ENCODE measurements around the gene RFC3. TPM values are rescaled to one million over a fixed set of nuclear protein-coding genes. Genes with fewer than 3 reads are reported as not detected.

RFC3 gene
- polyA plus RNA-seq, 1 of the 3 experiments (the other 2 are of a cell fraction), result 15.8 TPM

DNA sequence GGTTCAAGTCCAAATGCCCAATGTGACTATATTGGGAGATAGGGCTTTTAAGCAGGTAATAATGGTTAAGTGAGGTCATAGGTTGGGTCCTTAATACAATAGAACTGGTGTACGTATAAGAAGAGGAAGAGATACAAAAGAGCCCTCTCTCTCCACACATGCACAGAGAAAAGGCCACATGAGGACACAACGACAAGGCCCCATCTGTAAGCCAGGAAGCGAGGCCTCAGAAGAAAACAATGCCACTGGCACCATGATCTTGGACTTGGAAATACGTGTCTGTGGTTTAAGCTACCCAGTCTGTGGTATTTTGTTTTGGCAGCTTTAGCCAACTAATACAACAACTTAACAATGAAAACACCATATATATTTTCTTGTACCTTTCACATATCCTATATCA lies 23.4 kb upstream of the RFC3 start:
- no peak overlapping the region for H3K4me3 ChIP-seq (ENCODE audit: low read depth in 2 of 2, low read length in 1 of 2)
- no peak overlapping the region for H3K27ac ChIP-seq (ENCODE audit: low read depth in 2 of 2, low read length in 1 of 2)
- H3K36me3 ChIP-seq (replicated peaks in 1 of 2; ENCODE audit: control insufficient read depth in 1 of 2, insufficient read depth in 2 of 2, low read length in 1 of 2), result no peaks in the 10 kb centered on the region
- H3K9ac ChIP-seq, result no peak overlapping the region
- H3F3A ChIP-seq (replicated peaks; ENCODE audit: insufficient read depth), result no peaks in the 10 kb centered on the region
- CTCF ChIA-PET, result interaction anchor here (1.1 kb wide), 1 partner anchor 21 kb away, joined by 3 read pairs; no protein-coding TSS in a partner anchor
- no peak for DNase-seq
- POLR2A ChIA-PET, result no interaction called here
- H4K20me1 ChIP-seq (ENCODE audit: insufficient read depth), result no peaks in the 10 kb centered on the region
- H3K4me1 ChIP-seq (ENCODE audit: control insufficient read depth in 1 of 2, insufficient read depth in 2 of 2, low read depth in 1 of 2, low read length in 1 of 2), result no peaks in the 10 kb centered on the region; a peak in 1 of 4 replicates
- WGBS (ENCODE audit: low lambda C conversion rate), result 68% methylated on average over 4 of the region's 4 CpGs
- H3K27me3 ChIP-seq (ENCODE audit: insufficient read depth), result no peaks in the 10 kb centered on the region
- H3K9me2 ChIP-seq, result no peaks in the 10 kb centered on the region
- no peaks in the 10 kb centered on the region for H3K79me2 ChIP-seq (ENCODE audit: insufficient read depth)
- H2AFZ ChIP-seq (ENCODE audit: low read depth), result no peak overlapping the region
- TF ChIP-seq SIN3A (IDR thresholded peaks at IDR 0.05; ENCODE audit: borderline replicate concordance, low read depth, low read length) (no peak), ELF1 (IDR thresholded peaks at IDR 0.05) (no peak), FOXM1 (IDR thresholded peaks at IDR 0.05; ENCODE audit: low read depth) (no peak), JUND (IDR thresholded peaks at IDR 0.05) (no peak), EP300 (IDR thresholded peaks at IDR 0.05; ENCODE audit: borderline replicate concordance in 1 of 2, low read depth in 1 of 2, low read length in 1 of 2) (no peak), MXI1 (IDR thresholded peaks at IDR 0.05; ENCODE audit: low read depth, low read length) (no peak), GABPA (IDR thresholded peaks at IDR 0.05; ENCODE audit: low read depth) (no peak), YY1 (IDR thresholded peaks at IDR 0.05; ENCODE audit: low read depth) (no peak), POLR2AphosphoS5 (IDR thresholded peaks at IDR 0.05; ENCODE audit: low read depth, low read length) (no peak), RAD21 (IDR thresholded peaks at IDR 0.05; ENCODE audit: low read length) (no peak)
- TF ChIP-seq, protein P1, sequence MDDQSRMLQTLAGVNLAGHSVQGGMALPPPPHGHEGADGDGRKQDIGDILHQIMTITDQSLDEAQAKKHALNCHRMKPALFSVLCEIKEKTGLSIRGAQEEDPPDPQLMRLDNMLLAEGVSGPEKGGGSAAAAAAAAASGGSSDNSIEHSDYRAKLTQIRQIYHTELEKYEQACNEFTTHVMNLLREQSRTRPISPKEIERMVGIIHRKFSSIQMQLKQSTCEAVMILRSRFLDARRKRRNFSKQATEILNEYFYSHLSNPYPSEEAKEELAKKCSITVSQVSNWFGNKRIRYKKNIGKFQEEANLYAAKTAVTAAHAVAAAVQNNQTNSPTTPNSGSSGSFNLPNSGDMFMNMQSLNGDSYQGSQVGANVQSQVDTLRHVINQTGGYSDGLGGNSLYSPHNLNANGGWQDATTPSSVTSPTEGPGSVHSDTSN (IDR thresholded peaks at IDR 0.05), result no peak
- TF ChIP-seq, protein P2, sequence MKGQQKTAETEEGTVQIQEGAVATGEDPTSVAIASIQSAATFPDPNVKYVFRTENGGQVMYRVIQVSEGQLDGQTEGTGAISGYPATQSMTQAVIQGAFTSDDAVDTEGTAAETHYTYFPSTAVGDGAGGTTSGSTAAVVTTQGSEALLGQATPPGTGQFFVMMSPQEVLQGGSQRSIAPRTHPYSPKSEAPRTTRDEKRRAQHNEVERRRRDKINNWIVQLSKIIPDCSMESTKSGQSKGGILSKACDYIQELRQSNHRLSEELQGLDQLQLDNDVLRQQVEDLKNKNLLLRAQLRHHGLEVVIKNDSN (IDR thresholded peaks at IDR 0.05; ENCODE audit: borderline replicate concordance, low read depth), result no peak
- TF ChIP-seq, protein P3, sequence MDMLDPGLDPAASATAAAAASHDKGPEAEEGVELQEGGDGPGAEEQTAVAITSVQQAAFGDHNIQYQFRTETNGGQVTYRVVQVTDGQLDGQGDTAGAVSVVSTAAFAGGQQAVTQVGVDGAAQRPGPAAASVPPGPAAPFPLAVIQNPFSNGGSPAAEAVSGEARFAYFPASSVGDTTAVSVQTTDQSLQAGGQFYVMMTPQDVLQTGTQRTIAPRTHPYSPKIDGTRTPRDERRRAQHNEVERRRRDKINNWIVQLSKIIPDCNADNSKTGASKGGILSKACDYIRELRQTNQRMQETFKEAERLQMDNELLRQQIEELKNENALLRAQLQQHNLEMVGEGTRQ (IDR thresholded peaks at IDR 0.05; ENCODE audit: borderline replicate concordance, low read depth, low read length), result no peak
- 0 out of 2 replicates have a peak, but pooled peaks cover 5% of the 10 kb centered on the region for H3K9me3 ChIP-seq
- no peak overlapping the region for H3K4me2 ChIP-seq

DNA sequence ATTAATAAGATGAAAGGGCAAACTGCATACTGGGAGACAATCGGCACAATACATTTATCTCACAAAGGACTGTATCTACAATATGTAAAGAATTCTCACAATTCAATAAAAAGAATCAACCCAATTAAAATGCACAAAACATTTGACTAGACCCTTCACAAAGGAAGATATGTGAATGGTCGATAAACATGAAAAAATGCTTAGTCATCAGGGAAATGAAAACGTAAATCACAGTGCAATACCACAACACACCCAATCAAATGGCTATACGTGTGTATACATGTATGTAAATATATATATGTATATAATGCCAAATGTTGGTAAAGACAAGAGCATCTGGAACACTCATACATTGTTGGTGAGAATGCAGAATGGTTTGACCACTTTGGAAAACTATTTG lies 21.9 kb upstream of the RFC3 start:
- POLR2A ChIA-PET, result no interaction called here
- no peak overlapping the region for H3K4me3 ChIP-seq (ENCODE audit: low read depth in 2 of 2, low read length in 1 of 2)
- no peaks in the 10 kb centered on the region for H4K20me1 ChIP-seq (ENCODE audit: insufficient read depth)
- CTCF ChIA-PET, result no interaction called here
- no peaks in the 10 kb centered on the region for H3K9me2 ChIP-seq
- H3K4me2 ChIP-seq, result no peak overlapping the region
- no peaks in the 10 kb centered on the region for H3K27me3 ChIP-seq (ENCODE audit: insufficient read depth)
- DNase-seq, result no peak
- no peak overlapping the region for H3K9ac ChIP-seq
- 89% methylated on average over 4 of the region's 4 CpGs for WGBS (ENCODE audit: low lambda C conversion rate)
- no peak overlapping the region for H3K27ac ChIP-seq (ENCODE audit: low read depth in 2 of 2, low read length in 1 of 2)
- H3F3A ChIP-seq (replicated peaks; ENCODE audit: insufficient read depth), result no peaks in the 10 kb centered on the region
- no peaks in the 10 kb centered on the region for H3K79me2 ChIP-seq (ENCODE audit: insufficient read depth)
- H3K9me3 ChIP-seq, result 0 out of 2 replicates have a peak, but pooled peaks cover 5% of the 10 kb centered on the region
- no peak overlapping the region for H2AFZ ChIP-seq (ENCODE audit: low read depth)
- H3K36me3 ChIP-seq (replicated peaks in 1 of 2; ENCODE audit: control insufficient read depth in 1 of 2, insufficient read depth in 2 of 2, low read length in 1 of 2), result no peaks in the 10 kb centered on the region
- no peaks in the 10 kb centered on the region; a peak in 1 of 4 replicates for H3K4me1 ChIP-seq (ENCODE audit: control insufficient read depth in 1 of 2, insufficient read depth in 2 of 2, low read depth in 1 of 2, low read length in 1 of 2)
- TF ChIP-seq TCF12 (IDR thresholded peaks at IDR 0.05), result no peak
- no peak for TF ChIP-seq TEAD4 (IDR thresholded peaks at IDR 0.05; ENCODE audit: borderline replicate concordance, insufficient read depth)
- TF ChIP-seq FOXJ3 (CRISPR knock-in tag; IDR thresholded peaks at IDR 0.05), result no peak
- no peak for TF ChIP-seq RFX5 (IDR thresholded peaks at IDR 0.05; ENCODE audit: low read length)
- no peak for TF ChIP-seq TAF1 (IDR thresholded peaks at IDR 0.05; ENCODE audit: borderline replicate concordance, low read depth, low read length)
- TF ChIP-seq, protein P1 (IDR thresholded peaks at IDR 0.05), result no peak
- no peak for TF ChIP-seq MEF2A (IDR thresholded peaks at IDR 0.05; ENCODE audit: borderline replicate concordance, low read depth)
- no peak for TF ChIP-seq YY1 (IDR thresholded peaks at IDR 0.05; ENCODE audit: low read depth)
- TF ChIP-seq, protein P2 (IDR thresholded peaks at IDR 0.05; ENCODE audit: borderline replicate concordance, low read depth), result no peak
- TF ChIP-seq SIN3A (IDR thresholded peaks at IDR 0.05; ENCODE audit: borderline replicate concordance, low read depth, low read length), result no peak
- TF ChIP-seq POLR2AphosphoS5 (IDR thresholded peaks at IDR 0.05; ENCODE audit: low read depth, low read length), result no peak
- TF ChIP-seq GABPA (IDR thresholded peaks at IDR 0.05; ENCODE audit: low read depth), result no peak
- TF ChIP-seq, protein P4, sequence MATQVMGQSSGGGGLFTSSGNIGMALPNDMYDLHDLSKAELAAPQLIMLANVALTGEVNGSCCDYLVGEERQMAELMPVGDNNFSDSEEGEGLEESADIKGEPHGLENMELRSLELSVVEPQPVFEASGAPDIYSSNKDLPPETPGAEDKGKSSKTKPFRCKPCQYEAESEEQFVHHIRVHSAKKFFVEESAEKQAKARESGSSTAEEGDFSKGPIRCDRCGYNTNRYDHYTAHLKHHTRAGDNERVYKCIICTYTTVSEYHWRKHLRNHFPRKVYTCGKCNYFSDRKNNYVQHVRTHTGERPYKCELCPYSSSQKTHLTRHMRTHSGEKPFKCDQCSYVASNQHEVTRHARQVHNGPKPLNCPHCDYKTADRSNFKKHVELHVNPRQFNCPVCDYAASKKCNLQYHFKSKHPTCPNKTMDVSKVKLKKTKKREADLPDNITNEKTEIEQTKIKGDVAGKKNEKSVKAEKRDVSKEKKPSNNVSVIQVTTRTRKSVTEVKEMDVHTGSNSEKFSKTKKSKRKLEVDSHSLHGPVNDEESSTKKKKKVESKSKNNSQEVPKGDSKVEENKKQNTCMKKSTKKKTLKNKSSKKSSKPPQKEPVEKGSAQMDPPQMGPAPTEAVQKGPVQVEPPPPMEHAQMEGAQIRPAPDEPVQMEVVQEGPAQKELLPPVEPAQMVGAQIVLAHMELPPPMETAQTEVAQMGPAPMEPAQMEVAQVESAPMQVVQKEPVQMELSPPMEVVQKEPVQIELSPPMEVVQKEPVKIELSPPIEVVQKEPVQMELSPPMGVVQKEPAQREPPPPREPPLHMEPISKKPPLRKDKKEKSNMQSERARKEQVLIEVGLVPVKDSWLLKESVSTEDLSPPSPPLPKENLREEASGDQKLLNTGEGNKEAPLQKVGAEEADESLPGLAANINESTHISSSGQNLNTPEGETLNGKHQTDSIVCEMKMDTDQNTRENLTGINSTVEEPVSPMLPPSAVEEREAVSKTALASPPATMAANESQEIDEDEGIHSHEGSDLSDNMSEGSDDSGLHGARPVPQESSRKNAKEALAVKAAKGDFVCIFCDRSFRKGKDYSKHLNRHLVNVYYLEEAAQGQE (IDR thresholded peaks at IDR 0.05; ENCODE audit: low read depth, low read length), result no peak
- TF ChIP-seq RAD21 (IDR thresholded peaks at IDR 0.05; ENCODE audit: low read length), result no peak

Data from SK-N-SH (cell line).